Measurements from ENCODE around the gene KCNAB1. TPM values are rescaled to one million over a fixed set of nuclear protein-coding genes. Genes with fewer than 3 reads are reported as not detected.

The KCNAB1 gene
- total RNA-seq, 2 experiments from 2014 or later: not detected

DNA sequence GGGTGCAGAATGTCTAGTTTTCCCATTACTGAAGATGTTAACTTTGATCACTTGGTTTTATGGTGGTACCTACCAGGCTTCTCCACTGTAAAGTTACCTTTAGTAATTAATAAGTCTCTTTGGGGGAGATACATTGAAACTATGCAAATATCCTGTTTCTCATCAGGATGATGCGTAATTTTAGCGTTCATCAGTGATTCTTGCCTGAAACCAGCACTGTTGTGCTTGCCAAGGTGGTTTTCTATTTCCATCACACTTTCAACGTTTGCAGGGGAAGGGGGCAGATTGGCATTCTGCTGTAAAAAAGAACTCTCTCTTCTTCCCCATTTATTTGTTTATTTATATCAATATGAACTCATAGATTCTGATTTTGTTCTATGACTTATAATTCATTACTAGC lies 373.5 kb downstream of the KCNAB1 start:
- H3K9me3 Mint-ChIP-seq: peaks cover 5% of the 10 kb centered on the region
- no peaks in the 10 kb centered on the region for H3K27me3 Mint-ChIP-seq
- no peak for DNase-seq
- H3K4me1 Mint-ChIP-seq: no peaks in the 10 kb centered on the region
- no peak overlapping the region for H3K4me3 Mint-ChIP-seq
- no peaks in the 10 kb centered on the region for H3K36me3 Mint-ChIP-seq
- no peak overlapping the region for H3K27ac Mint-ChIP-seq

DNA sequence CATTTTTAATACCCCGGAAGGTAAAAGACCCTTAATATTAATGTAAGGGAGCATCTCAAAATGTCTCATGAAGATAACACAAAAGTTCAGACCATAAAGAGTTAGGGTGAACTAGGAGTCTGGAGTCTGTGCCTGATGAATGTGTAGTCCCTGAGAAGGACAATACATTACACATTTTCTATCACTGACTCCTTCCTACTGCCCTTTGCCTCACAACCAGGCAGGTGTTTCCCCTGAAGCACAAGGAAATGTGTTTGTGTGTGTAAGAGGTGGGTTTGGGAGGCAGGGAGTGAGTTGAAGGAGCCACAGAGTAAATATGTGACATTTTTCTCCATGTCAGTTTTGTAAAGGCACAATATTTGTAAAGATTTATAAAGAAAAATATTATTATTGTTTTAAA lies 375.4 kb downstream of the KCNAB1 start:
- Mint-ChIP-seq H3K27ac (no peak overlapping the region), H3K27me3 (no peaks in the 10 kb centered on the region), H3K4me3 (no peak overlapping the region), H3K4me1 (no peaks in the 10 kb centered on the region), H3K36me3 (no peaks in the 10 kb centered on the region), H3K9me3 (peaks cover 5% of the 10 kb centered on the region)
- DNase-seq: no peak

DNA sequence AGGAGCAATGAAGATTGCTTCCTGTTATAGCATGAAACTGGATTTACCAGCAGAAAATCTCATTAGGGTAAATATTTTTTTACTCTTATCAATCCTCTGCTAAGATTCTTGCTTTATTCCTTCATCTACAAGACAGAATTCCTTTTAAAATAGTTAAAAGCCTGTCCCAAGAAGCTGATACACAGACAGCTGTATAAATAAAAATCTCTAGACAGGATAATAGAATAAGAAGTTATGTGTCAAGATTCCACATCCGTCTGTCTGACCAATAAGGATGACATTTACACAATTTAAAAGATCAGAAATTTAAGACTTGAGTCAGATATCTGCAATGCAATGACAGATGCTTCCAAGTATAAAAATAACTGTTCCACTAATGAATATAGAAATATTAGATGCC lies 376.9 kb downstream of the KCNAB1 start:
- Mint-ChIP-seq H3K4me1 (no peaks in the 10 kb centered on the region), H3K36me3 (no peaks in the 10 kb centered on the region), H3K4me3 (no peak overlapping the region), H3K27me3 (no peaks in the 10 kb centered on the region), H3K9me3 (peaks cover 5% of the 10 kb centered on the region), H3K27ac (no peak overlapping the region)
- no peak for DNase-seq

DNA sequence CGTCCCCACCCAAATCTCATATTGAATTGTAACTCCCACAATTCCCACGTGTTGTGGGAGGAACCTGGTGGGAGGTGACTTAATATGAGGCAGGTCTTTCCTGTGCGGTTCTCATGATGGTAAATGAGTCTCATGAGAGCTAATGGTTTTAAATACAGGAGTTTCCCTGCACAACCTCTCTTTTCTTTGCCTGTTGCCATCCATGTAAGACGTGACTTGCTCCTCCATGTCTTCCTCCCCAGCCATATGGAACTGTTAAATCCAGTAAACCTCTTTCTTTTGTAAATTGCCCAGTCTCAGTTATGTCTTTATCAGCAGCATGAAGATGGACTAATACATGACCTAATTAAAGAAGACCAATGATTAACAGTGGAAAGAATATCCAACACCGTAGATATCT lies 377.9 kb downstream of the KCNAB1 start:
- DNase-seq: no peak
- Mint-ChIP-seq H3K9me3 (peaks cover 5% of the 10 kb centered on the region), H3K4me1 (no peaks in the 10 kb centered on the region), H3K36me3 (no peaks in the 10 kb centered on the region), H3K27ac (no peak overlapping the region), H3K4me3 (no peak overlapping the region), H3K27me3 (no peaks in the 10 kb centered on the region)

DNA sequence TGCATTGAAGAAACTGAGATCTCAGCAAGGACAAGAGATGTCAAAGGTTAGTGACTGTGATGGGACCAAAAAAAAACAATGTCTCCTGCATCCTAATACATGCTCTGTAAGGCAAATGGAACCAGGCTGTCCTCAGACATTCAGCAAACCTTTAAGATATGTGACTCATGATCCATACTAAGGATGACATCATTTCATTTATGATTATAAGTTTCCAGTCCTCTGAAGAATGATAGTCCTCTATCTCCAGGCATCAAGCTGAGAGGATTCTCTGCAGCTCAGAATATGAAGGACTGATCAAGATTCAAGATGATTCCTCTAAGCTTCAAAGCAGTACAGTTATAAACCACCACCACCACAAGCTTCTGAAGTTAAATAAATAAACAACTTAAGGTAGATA lies 386.9 kb downstream of the KCNAB1 start:
- H3K27ac Mint-ChIP-seq: no peak overlapping the region
- no peaks in the 10 kb centered on the region for H3K36me3 Mint-ChIP-seq
- H3K4me3 Mint-ChIP-seq: no peak overlapping the region
- no peaks in the 10 kb centered on the region for H3K9me3 Mint-ChIP-seq
- peaks cover 6% of the 10 kb centered on the region for H3K4me1 Mint-ChIP-seq
- no peak for DNase-seq
- peaks cover 3% of the 10 kb centered on the region for H3K27me3 Mint-ChIP-seq

DNA sequence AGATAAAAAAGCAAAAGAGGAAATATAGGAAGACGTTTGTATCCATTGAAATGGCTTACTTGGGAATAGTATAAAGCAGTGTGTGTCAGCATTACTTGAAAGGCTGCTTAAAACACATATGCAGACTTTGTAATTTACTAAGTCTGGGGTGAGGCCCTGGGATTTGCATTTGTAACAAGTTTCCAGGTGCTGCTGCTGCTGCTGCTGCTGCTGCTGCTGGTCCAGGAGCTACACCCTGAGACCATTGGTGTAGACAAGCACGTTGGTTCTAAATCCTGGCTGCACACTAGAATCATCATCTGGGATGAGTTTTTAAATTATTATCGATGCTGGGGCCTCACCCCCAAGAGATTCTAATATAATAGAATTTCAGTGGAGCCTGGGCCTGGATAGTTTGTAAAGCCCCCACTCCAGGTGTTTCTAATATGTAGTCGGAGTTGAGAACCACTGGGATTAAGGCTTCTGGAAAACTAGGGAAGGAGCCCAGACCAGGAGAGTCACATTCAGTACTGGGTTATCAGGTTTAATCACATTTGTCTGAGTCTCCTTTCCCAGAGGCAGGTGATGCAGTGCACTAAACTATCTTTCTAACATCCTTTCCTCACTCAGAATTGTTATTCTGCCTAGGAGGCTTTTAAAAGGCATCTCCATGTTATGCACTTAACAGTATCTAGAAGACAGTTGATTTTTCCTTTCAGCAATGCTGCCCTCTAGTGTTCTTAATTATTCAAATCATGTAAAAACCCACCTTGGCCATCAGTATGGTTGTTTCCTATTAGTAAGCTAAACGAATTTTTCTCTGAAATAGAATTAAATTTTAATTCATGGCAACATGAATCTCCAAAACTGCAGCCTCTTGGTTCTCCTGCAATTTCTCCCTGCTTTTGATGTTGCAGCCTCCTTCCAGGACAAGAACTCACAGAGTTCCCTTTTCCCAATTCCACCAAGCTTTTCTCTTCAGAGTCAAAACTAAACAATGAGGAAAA lies 389.1 kb downstream of the KCNAB1 start:
- Mint-ChIP-seq H3K36me3 (no peaks in the 10 kb centered on the region), H3K4me1 (peaks cover 6% of the 10 kb centered on the region), H3K9me3 (no peaks in the 10 kb centered on the region), H3K4me3 (no peak overlapping the region), H3K27me3 (peaks cover 3% of the 10 kb centered on the region), H3K27ac (no peak overlapping the region)
- DNase-seq: no peak

DNA sequence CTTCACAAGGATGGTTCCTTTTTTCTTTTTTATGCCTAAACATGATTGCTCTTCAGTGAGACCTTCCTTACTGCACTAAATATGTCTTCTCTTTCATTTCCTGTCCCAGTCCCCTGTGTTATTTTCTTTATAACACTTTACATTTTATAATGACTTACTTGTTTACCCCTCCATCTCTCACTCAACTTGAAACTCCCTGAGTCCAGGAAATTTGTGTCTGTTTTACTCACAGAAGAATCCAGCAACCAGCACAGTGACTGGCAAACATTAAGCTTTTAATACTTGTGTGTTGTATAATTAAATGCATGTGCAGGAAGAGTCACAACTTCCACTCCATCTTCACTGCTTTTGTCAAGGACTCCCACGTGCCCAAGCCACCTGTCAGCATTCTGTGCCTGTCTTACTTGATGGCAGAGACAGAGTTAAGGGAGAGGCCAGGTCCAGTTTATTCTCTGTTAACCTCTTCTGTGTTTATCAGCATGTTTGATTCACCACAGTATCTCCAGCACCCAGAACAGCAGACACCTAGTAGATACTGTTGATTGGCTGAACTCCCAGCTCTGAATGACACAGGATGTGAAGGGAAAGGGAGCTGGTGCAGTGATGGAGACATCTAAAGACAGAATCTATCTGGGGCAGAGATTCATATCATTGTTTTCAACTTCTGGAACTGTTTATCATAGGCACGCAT lies 391.8 kb downstream of the KCNAB1 start:
- Mint-ChIP-seq H3K4me1 (peaks cover 3% of the 10 kb centered on the region), H3K36me3 (no peaks in the 10 kb centered on the region), H3K27ac (no peak overlapping the region), H3K4me3 (no peak overlapping the region), H3K9me3 (no peaks in the 10 kb centered on the region), H3K27me3 (no peaks in the 10 kb centered on the region)
- DNase-seq: no peak

DNA sequence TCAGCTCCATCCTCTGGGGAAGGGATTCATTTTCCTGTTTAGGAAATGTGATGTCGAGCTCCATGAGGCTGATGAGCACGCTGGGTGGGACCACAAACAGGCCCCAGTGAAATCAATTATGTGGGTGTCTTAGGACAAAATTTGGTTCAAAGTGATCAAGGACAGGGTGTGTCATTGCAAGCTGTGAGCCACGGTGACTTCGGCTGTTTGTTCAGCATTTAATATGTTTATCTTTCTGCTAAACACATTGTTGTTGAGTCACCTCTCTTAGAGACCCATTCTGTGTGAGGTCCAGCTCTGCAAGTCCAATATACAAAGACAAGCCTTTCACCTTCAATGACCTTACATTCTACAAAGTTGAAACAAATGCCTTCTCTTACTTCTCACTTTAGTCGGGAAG lies 393.2 kb downstream of the KCNAB1 start:
- no peaks in the 10 kb centered on the region for H3K36me3 Mint-ChIP-seq

DNA sequence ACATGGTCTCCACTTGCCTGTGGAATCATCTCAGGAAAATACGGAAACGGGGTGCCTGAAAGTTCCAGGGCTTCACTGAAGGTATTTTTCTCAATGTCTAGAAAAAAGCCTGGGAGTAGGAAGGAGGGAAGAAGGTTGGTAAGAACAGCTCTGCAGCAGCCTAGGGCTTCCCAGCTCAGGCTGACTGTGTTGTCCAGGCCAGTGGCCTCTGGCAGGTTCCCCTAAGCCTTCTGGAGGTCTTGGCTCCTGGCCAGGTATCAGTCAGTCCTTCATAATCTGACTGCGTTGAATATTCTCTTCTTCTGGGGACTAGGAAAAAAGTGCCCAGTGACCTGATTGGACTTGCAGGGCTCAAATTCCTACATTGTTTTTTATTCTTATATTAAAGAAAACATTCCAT lies 395.9 kb downstream of the KCNAB1 start:
- H3K4me3 Mint-ChIP-seq: no peak overlapping the region
- no peak overlapping the region for H3K27ac Mint-ChIP-seq
- peaks cover 8% of the 10 kb centered on the region for H3K4me1 Mint-ChIP-seq
- no peaks in the 10 kb centered on the region for H3K9me3 Mint-ChIP-seq
- DNase-seq: no peak
- no peaks in the 10 kb centered on the region for H3K36me3 Mint-ChIP-seq
- H3K27me3 Mint-ChIP-seq: peaks cover 12% of the 10 kb centered on the region

More for the DNA sequence above, 393.2 kb downstream of the KCNAB1 start:
- H3K4me3 Mint-ChIP-seq: no peak overlapping the region
- H3K27ac Mint-ChIP-seq: no peak overlapping the region
- H3K27me3 Mint-ChIP-seq: peaks cover 6% of the 10 kb centered on the region
- no peaks in the 10 kb centered on the region for H3K9me3 Mint-ChIP-seq
- no peak for DNase-seq
- H3K4me1 Mint-ChIP-seq: no peaks in the 10 kb centered on the region

DNA sequence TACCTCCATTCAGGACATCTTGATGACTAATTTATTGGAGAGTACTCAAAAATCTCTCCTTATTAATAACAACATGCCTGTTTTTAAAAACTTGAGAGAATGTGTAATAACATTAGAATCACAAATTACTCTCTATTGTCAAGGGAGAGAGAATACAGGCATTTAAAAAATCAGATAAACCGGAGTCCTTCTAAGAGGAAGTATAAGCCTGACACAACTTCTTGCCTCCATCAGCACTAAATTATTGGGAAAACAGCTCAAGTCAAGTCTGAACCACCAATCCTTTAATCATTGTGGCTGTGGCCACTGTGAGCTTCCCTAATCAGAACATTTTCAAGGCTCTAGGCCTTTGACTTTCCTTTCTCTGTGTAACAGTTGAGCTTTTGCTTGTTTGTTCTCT lies 396.6 kb downstream of the KCNAB1 start:
- Mint-ChIP-seq H3K4me1 (peaks cover 8% of the 10 kb centered on the region), H3K36me3 (no peaks in the 10 kb centered on the region), H3K27ac (no peak overlapping the region), H3K9me3 (no peaks in the 10 kb centered on the region), H3K4me3 (no peak overlapping the region), H3K27me3 (peaks cover 12% of the 10 kb centered on the region)
- no peak for DNase-seq

DNA sequence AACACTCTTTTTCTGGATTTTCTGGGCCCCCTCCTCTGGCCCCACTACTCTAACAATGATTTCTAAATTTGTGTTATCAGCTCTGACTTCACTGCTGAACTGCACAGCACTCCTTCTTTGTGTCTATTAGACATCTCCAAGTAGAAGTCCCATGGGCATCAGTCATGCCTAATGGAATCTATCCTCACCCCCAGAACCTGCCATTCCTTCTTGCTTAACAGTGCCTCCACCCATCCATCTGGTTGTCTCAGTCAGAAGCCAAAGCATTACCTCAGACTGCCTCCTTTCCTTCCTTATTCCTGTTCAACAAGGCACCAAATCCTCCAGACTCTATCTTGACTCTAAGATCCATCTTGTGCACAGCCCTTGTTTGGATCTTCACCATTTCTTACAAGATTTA lies 398.3 kb downstream of the KCNAB1 start:
- Mint-ChIP-seq H3K4me1 (peaks cover 8% of the 10 kb centered on the region), H3K9me3 (no peaks in the 10 kb centered on the region), H3K27ac (no peak overlapping the region), H3K36me3 (peaks cover 4% of the 10 kb centered on the region), H3K27me3 (peaks cover 25% of the 10 kb centered on the region), H3K4me3 (no peak overlapping the region)
- DNase-seq: no peak

DNA sequence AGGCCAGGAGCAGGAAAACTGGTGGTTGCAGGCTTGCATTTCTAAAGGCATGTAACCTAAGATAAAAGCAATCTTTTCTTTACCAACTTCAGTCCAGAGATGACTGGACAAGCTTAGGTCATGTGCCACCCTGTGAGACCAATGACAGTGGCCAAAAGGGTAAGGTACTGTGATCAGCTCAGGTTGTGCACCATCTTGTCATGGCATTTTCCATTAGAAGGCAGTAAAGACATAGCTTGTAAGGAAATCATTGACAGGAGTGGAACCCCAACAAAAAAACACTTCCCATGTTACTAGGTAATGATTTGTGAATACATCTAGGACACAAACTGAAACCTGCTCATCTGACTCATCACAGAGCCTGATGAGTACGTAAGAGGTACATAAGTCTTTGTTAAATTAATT lies 399.4 kb downstream of the KCNAB1 start:
- DNase-seq: no peak
- peaks cover 17% of the 10 kb centered on the region for H3K4me1 Mint-ChIP-seq
- H3K36me3 Mint-ChIP-seq: peaks cover 13% of the 10 kb centered on the region
- no peak overlapping the region for H3K4me3 Mint-ChIP-seq
- H3K27me3 Mint-ChIP-seq: peaks cover 27% of the 10 kb centered on the region
- no peak overlapping the region for H3K27ac Mint-ChIP-seq
- H3K9me3 Mint-ChIP-seq: peaks cover 6% of the 10 kb centered on the region

DNA sequence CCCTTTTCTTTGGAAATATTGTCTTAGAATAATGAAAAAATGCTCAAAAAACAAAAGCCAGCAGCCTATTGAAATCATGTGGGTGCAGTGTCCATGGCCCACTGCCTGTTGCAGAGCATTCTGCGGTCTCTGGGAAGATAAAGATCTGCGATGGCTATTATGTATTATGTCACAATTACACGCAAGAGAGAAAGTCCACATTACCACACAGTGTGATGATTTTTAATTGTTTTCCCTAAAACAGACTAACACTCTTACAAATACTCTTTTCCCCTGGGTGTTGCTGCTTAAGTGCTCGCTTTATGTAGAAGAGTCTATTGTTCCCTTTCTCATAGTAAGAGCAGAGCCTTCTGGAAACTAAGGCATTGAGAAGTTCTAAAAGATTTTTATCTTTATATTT lies 402.3 kb downstream of the KCNAB1 start:
- no peak overlapping the region for H3K27ac Mint-ChIP-seq
- no peak overlapping the region for H3K4me3 Mint-ChIP-seq
- H3K4me1 Mint-ChIP-seq: peaks cover 20% of the 10 kb centered on the region
- H3K9me3 Mint-ChIP-seq: peaks cover 6% of the 10 kb centered on the region
- H3K36me3 Mint-ChIP-seq: peaks cover 13% of the 10 kb centered on the region
- DNase-seq: no peak
- H3K27me3 Mint-ChIP-seq: peaks cover 23% of the 10 kb centered on the region

DNA sequence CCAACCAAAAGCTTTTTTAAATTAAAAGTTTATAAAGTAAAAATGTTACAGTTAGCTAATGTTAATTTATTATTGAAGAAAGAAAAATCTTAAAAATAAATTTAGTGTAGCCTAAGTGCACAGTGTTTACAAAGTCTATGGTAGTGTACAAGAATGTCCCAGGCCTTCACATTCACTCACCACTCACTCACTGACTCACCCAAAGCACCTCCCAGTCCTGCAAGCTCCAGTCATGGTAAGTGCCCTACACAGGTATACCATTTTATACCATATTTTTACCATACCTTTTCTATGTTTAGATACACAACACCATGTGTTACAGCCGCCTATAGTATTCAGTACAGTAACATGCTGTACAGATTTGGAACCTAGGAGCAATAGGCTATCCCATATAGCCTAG lies 405.4 kb downstream of the KCNAB1 start:
- Mint-ChIP-seq H3K4me3 (no peak overlapping the region), H3K4me1 (peaks cover 12% of the 10 kb centered on the region), H3K9me3 (peaks cover 6% of the 10 kb centered on the region), H3K36me3 (peaks cover 13% of the 10 kb centered on the region), H3K27me3 (peaks cover 14% of the 10 kb centered on the region), H3K27ac (no peak overlapping the region)
- no peak for DNase-seq

DNA sequence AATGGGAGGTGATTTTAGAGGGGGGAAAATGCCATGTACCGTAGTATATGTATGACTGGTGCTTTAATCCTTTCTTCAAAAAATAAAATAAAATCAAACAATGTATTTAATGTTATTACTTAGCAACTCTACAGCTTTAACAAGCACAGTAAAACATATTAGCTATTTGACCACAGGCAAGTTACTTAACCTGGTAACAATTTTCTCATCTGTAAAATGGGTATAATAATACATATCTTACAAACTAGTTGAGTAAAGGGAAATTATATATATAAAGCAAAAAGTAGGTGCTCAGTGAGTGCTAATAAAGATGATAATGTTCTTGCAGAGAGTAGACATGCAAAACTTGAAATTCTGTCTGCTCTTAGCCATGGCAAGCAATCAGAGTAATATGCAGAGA lies 406.7 kb downstream of the KCNAB1 start:
- Mint-ChIP-seq H3K36me3 (peaks cover 13% of the 10 kb centered on the region), H3K9me3 (peaks cover 6% of the 10 kb centered on the region), H3K4me3 (no peak overlapping the region), H3K27ac (no peak overlapping the region), H3K4me1 (peaks cover 12% of the 10 kb centered on the region), H3K27me3 (peaks cover 14% of the 10 kb centered on the region)
- DNase-seq: no peak
